CD4-positive, alpha-beta T cell treated with Interleukin-4 for 1 hour (primary cell): Measurements from ENCODE around the gene ATP6V0B.
A peak's percentile ranks its signal among the peaks of the same experiment; 100 is the strongest.

Source experiments
- DNase-seq, 2 donors: peaks; one replicate each; pipeline ENCODE4 v3.0.0-alpha.2; 2020 to 2022

Gene ATP6V0B

GRCh38 chr1:43946236-43947060, 28.3 kb upstream of the ATP6V0B start, which contains the start of gene IPO13:
Gene IPO13, plus strand, starts transcription at chr1:43946950. Its CDS starts 651 bp downstream, at chr1:43947601.
- DNase-seq = peak; percentile 95 to 96

- no peak for DNase-seq
Measured at GRCh38 chr1:43947061-43947873, 27.5 kb upstream of the ATP6V0B start.

DNA sequence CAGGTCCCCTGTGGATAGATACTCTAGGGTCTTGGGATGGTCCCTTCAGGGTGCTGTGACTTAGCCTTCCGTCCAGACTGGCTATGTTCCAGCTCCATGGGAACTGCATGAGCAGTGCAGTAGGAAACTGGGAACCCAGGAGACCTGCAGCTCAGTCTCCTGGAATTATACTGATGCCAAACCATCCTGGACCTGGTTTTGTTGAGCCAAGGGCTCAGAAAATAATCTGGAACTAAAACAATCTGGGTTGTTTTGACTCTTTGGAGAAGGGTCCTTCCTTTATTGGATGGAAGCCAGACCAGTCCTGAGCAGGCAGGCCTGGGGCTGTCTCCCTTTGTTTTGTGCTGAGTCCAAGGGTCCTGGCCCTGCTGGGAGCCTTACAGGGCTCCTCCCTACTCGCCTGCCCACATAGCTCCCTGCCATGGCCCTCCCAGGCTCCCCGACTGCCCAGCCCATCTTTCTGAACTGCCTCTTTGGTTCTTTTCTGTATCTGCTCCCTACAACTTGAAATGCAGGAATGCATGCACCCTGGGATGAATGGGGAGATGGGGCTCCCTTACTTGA, 26.8 kb upstream of the ATP6V0B start:
- DNase-seq = no peak

DNA sequence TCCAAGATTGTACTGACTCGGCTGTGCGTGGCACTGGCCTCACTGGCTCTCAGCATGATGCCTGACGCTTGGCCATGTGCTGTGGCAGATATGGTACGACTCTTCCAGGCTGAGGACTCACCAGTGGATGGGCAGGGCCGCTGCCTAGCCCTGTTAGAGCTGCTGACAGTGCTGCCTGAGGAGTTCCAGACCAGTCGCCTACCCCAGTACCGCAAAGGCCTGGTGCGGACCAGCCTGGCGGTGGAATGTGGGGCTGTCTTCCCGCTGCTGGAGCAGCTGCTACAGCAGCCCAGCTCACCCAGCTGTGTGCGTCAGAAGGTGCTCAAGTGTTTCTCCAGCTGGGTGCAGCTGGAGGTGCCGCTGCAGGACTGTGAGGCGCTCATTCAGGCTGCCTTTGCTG, 25.1 kb upstream of the ATP6V0B start:
- DNase-seq = no peak

GRCh38 chr1:43951021-43951985, 23.5 kb upstream of the ATP6V0B start:
- DNase-seq = no peak

DNA sequence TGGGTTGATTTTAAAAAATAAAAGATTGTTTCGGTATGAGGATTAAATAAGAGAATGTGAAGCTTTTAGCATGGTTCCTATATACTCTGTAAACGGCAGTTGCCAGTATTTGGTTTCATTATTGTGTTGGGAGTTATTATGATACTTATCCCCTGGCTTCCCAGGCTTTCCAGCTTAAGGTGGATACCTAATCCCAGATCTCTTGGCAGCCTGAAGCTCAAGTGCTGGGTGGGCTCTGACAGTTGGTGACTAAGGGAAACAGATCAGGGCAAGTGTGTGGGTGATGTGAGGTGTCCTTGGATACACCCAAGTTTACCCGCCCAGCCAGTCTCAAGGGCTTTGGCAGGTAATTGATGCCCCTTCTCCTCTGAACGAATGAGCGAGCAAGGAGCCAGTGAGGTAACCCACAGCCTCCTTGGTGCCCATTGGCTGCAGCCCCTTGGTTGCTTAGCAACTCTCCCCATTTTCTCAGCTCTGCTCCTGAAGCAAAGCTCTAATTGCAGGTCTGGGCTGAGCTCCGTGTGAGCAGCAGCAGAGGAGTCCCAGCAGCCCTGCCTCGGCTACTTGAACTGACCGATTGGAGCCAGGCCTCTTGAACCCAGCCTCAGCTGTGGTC, 21.9 kb upstream of the ATP6V0B start:
- no peak for DNase-seq

DNA sequence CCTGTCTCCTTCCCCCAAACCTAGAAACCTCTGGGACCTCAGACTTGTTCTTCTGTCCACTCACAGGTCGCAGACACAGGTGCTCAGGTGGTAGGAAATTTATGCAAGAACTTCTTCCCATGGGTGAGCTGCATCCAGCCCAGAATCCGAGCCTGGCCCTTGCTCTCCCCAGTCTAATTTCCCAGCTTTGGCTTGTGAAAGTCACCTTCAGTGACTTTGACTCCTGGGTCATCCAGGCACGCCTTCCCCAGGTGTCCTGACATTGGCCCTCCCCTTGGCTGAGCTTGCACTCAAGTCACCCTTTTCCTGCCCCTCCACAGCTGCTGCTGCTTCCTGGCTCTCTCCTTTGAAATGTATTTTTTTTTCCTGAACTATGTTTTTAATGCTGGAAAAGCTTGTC, 21.4 kb upstream of the ATP6V0B start:
- no peak for DNase-seq

DNA sequence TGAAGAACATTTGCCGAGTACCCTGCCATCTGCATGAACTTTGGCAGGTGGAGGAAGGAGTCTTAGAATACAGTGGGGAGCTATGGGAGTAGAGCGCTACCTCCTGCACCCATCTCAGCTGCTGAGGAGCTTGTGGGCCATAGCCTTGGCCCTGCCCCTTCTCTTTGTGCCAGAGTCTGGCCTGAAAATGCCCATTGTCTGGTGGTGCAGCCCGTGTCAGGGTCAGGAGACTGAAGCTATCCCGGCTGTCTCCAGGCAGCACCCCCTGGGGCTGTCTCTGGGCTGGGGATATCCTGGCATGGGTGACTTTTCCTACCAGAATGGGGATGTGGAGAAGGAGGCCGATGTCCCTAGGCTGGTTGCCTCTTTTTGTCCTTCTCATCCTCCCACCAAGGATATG, 20.7 kb upstream of the ATP6V0B start:
- no peak for DNase-seq

DNA sequence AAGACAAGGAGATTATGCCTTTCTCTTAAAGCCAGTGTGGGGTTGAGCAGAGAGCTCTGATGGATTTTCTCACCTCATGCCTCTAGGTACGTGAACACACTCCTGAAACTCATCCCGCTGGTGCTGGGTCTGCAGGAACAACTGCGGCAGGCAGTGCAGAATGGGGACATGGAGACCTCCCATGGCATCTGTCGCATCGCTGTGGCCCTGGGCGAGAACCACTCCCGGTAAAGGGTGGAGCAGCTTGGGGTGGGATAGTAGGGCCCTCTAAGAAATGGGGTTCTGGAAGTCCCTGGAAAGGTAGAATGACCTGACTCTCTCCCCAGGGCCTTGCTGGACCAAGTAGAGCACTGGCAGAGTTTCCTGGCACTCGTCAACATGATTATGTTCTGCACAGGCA, 18.5 kb upstream of the ATP6V0B start:
- no peak for DNase-seq

DNA sequence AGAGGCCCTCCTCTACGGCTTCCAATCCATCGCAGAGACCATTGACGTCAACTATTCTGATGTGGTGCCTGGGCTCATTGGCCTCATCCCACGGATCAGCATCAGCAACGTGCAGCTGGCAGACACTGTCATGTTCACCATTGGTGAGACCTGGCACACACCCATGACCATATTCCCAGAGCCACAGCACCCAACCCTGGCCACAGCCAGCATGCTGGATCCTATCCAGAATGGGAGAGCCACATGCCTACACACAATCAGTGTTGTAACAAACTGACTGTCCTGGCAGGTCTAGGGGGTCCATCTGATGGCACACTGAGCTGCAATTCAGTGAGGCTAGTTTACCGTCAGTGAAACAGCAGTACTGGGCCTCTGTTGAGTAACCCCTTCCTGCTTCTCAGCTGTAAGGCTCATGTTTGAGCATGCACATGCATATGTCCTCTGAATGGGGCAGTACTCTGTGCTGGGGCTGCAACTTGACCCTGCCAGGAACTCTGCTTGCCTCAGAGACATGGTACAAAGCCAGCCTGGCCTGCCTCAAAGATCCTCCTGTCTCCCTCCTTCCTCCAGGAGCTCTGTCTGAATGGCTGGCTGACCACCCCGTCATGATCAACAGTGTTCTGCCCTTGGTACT, 17.2 kb upstream of the ATP6V0B start:
- DNase-seq = no peak

GRCh38 chr1:43958351-43959255, 16.2 kb upstream of the ATP6V0B start:
- DNase-seq = no peak

DNA sequence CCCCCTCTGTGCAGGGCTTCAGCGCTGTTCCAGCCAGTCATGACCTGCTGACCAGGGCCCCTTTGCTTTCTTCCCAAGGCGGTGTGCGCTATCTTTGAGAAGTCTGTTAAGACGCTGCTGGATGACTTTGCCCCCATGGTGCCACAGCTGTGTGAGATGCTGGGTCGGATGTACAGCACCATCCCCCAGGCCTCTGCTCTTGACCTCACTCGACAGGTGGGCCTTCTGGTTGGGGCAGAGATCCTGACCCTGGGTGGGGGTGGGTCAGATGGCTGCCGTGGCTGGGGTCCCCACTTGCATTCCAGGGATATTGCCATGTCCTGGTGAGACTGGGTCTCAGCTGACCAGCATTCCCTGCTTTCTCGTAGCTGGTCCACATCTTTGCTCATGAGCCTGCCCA, 14.0 kb upstream of the ATP6V0B start:
- no peak for DNase-seq

- DNase-seq = no peak
Measured at GRCh38 chr1:43961692-43962091, 13.1 kb upstream of the ATP6V0B start.

- no peak for DNase-seq
Measured at GRCh38 chr1:43962324-43962723, 12.4 kb upstream of the ATP6V0B start.

DNA sequence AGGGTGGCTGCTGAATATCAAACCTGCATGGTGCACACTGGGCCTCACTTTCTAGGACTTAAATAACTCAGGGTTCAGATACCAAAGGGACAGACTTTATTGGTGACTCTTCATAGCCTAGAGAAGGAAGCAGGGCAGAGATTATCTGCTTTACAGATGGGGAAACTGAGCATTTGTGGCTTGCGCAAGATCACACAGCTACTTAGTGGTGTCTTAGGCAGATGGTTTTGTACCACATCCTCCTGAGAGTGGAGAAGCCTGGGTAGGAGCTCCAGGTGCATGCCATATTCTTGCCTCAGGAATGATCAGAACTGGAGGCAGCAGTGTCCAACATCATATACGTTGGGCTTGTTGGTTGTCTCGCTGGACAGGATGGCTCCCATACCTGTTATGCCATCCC, 11.8 kb upstream of the ATP6V0B start:
- no peak for DNase-seq

- DNase-seq = no peak
Measured at GRCh38 chr1:43963890-43964289, 10.9 kb upstream of the ATP6V0B start.

DNA sequence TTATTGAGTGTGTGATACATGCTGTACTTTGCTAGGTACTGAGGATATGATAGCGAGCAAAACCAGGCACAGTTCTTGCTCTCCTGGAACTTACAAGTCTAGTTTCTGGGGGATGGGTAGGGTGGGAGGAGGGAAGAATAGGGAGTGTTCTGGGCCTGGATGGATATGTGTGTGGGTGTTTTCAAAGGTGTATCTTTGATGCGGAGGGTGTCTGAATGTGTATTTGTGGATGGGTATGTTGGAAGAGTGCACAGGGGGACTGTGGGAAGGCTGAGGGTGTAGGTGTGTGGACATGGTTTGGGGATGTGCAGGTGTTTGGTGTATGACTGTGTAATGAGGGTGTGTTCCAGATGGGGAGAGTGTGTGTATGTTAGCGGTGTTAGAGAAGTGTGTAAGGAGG, 9.4 kb upstream of the ATP6V0B start:
- no peak for DNase-seq

DNA sequence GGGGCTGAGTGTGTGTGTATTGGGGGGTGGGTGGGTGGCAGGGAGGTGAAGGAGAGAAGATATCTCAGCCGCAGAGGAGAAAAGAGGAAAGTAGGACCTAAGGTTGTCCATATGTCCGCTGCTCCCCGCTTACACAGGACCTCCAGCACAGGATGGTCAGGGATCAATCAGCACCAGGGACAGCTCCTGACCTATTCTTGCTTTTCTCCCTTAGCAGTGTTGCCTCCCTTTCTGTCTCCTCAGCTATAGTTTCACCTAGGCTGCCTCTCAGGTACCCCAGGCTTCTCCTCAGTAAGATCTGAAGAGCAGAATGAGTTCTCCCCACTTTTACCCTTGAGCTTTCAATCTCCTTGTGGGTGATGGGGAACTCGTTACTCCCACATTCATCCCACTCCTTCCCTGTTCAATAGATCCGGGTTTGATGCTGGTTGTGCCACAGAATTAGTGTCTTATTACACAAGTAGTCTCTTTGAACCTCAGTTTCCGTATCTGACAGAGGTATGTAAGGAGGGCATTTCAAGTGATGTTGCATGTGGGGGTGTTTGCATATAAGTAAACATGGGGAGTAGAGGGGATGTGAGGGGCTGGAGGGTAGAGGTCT, 6.3 kb upstream of the ATP6V0B start:
- peak in 1 of 2 donors; percentile 27 for DNase-seq

- no peak for DNase-seq
Measured at GRCh38 chr1:43969416-43969745, 5.4 kb upstream of the ATP6V0B start.
